Spleen (tissue), 7 donors: Measurements from ENCODE around the gene RPS27.

Experiments used
- POLR2AphosphoS5 ChIP-seq, 3 donors: sonication (generic); formaldehyde crosslinking; IDR thresholded peaks; one replicate each; pipeline ENCODE4 v1.5.1; 2017; ENCODE audit warnings: antibody characterized with exemption in 3 of 3
- TF ChIP-seq, protein P1 (sequence below), 11 experiments: fragments of 200-600 bp in 7 of 11; fragments of 450-650 bp in 4 of 11; sonication (generic) in 4 of 11; IDR thresholded peaks in 8 of 11; conservative IDR thresholded peaks in 3 of 11; 1 replicate in 7 of 11; 2 replicates in 4 of 11; pipeline versions ENCODE4 v1.4.0 to v1.8.0; 2016 to 2021; ENCODE audit warnings: antibody characterized with exemption in 11 of 11, inconsistent platforms in 4 of 11, mild to moderate bottlenecking in 1 of 11
- donor health status: DM: no; HTN: no; CAD: no; lungs with moderate emphysema.
- donor health status: DM: no; HTN: no; CAD: no.
- donor health status: DM: no; HTN: no; CAD: no.

DNA sequence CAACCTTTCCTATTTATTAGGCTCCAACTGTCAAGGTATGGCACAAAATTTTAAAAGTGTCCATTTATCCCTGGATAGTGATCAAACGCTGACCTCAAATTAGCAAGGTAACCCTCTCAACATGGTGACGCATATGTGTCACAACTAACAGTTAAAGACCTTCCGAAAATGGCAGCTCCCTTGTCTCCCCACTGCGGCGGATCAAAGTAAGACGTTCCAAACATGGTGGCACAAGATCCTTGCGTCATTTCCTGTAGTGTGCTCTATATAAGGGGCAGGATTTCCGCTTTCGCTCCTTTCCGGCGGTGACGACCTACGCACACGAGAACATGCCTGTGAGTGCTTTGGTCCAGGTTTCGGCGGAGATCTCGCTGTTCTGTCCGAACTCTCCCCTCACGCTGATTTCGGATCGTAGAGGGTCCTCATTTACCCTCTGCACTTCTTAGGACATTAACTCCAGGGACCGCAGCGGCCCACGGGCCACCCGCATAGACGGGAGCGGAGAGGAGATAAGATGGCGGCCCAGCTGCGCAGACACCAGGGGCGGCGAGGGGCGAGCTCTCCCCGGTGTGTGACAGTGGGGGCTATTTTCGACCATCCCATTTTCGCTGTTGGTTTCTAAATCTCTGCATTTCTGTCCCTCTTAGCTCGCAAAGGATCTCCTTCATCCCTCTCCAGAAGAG lies at the start of gene RPS27:
- TF ChIP-seq, protein P1, sequence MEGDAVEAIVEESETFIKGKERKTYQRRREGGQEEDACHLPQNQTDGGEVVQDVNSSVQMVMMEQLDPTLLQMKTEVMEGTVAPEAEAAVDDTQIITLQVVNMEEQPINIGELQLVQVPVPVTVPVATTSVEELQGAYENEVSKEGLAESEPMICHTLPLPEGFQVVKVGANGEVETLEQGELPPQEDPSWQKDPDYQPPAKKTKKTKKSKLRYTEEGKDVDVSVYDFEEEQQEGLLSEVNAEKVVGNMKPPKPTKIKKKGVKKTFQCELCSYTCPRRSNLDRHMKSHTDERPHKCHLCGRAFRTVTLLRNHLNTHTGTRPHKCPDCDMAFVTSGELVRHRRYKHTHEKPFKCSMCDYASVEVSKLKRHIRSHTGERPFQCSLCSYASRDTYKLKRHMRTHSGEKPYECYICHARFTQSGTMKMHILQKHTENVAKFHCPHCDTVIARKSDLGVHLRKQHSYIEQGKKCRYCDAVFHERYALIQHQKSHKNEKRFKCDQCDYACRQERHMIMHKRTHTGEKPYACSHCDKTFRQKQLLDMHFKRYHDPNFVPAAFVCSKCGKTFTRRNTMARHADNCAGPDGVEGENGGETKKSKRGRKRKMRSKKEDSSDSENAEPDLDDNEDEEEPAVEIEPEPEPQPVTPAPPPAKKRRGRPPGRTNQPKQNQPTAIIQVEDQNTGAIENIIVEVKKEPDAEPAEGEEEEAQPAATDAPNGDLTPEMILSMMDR (IDR thresholded peaks at IDR 0.05 in 8 of 11, conservative IDR thresholded peaks at IDR 0.05 in 3 of 11): peak in 3 of 11 experiments; percentile 27 to 41 (median 36)
- peak; percentile 96 to 100 (median 99) for TF ChIP-seq POLR2AphosphoS5 (IDR thresholded peaks at IDR 0.05)
